ENCODE measurements around the gene CEP170.

DNA sequence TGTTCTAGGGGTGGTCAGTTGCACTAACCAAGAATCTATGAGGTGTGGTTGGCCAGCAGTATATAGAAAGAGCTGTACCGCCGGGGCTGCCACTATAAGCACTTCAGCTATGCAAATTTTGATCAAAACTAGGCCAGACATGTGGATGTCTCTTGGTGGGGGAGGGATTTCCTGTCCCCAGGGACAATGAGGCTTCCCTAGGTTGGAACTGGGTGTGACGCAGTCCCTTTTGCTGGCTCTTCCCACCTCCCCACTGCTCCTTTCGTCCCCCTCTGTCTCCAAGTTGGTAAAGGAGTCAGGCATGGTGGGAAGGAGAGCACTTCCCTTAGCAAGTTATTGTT lies 14.3 kb upstream of the CEP170 start:
- TF ChIP-seq, protein P1, sequence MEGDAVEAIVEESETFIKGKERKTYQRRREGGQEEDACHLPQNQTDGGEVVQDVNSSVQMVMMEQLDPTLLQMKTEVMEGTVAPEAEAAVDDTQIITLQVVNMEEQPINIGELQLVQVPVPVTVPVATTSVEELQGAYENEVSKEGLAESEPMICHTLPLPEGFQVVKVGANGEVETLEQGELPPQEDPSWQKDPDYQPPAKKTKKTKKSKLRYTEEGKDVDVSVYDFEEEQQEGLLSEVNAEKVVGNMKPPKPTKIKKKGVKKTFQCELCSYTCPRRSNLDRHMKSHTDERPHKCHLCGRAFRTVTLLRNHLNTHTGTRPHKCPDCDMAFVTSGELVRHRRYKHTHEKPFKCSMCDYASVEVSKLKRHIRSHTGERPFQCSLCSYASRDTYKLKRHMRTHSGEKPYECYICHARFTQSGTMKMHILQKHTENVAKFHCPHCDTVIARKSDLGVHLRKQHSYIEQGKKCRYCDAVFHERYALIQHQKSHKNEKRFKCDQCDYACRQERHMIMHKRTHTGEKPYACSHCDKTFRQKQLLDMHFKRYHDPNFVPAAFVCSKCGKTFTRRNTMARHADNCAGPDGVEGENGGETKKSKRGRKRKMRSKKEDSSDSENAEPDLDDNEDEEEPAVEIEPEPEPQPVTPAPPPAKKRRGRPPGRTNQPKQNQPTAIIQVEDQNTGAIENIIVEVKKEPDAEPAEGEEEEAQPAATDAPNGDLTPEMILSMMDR (IDR thresholded peaks at IDR 0.05; ENCODE audit: insufficient read depth, low read depth, low read length), result no peak
- TF ChIP-seq EZH2 (IDR thresholded peaks at IDR 0.05; ENCODE audit: insufficient read depth, low read length), result no peak

All from astrocyte (in vitro differentiated cells and primary cell).